HG03439 (cell line): ENCODE data around the gene MANBA.
A peak's percentile ranks its signal among the peaks of the same experiment; 100 is the strongest.
"Not testable (repeated sequence)": the region's sequence is repeated elsewhere in the genome, so short reads cannot be mapped to it uniquely, and the experiment has no call there.

Experiments
- ATAC-seq: cut with Tn5 transposase; IDR thresholded peaks from one replicate; pipeline ENCODE4 v1.9.1; 2021; ENCODE audit warnings: mild to moderate bottlenecking, moderate library complexity; ENCODE audit not compliant: unreplicated experiment

MANBA gene

DNA sequence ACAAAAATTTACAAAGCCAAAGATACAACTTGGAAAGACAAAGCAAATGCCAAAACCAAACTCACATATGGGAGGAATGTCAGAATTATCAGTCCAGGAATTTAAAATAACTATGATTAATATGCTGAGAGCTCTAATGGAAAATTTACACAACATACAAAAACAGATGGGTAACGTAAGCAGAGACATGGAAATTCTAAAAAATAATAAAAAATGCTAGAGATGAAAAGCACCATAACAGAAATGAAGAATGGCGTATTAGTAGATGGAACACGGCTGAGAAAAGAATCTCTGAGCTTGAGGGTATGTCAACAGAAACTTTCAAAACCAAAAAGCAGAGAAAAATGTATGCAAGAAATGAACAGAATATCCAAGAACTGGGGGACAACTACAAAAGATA is 4.1 kb upstream of the MANBA start:
- no peak for ATAC-seq

DNA sequence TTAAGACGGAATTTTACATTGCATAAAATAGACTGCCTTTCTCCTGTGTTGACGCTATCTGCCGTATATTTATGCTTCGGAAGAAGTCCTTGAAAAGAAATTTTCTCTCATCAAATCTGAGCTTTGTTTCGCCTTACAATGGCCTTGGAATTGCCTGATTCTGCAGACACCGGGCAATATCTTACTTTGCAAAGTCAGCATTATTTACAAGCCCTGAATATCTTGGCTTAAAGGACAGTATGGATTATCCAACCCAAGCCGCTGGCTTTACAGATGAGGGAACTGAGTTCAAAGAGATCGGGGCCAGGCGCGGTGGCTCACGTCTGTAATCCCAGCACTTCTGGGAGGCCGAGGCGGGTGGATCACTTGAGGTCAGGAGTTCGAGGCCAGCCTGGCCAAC is 1.1 kb upstream of the MANBA start:
- ATAC-seq: no peak

DNA sequence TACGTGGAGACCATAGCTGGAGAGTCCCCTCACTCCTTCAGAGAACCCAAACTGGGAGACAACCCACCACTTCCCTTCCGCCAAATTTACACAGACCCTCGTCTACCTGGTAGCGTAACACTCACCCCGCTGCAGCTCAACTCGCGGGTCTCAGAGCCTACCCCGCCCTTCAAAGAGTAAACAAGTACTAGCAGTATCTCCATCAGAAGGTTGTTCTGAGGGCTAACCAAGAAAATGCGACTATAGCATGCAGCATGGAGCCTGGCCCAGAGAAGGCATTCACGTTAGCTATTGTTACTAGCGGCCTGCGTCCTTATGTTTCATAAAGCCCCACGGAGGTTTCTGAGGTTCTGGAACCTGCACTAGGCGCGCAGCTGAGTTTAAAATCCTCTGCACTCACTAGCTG is 531 bp upstream of the MANBA start:
- ATAC-seq: no peak

DNA sequence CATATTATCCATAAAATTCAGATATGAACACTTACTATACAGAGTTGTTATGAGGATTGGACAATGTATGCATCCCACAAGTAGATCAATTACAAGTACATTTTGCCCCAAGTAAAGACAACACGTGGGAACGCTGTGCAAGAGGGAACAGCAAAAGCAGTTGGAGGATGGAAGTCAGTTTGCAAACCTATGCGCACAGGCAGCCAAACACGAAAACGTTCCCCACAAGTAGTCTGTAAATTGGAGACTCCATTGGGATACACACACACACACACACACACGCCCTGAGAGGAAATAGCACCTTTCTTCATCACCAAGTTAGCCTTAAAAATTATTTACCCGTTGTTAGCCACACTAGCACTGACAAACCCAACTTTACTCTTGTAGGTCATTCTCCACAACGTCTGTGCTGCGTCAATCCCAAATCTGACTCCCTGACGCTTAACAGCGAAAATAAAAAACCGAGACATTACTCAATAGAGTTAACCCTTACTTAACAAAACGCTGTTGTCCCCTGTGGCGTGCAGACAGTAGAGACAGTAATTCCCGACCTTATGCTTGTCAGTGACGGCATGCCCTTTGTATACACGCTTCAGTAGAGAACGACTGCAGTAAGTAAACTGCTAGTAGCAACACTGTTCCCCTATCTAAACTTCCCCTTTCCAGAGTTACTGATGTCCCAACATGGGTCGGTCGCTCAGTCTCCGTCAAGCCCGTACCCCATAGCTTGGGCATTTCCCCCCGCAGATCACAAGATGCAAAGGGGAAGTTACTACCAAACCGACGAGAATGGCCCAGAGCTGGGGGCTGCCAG is 730 bp downstream of the MANBA start:
- ATAC-seq: peak; percentile 60

- no peak for ATAC-seq
Observed at GRCh38 chr4:102758241-102759160, 2.3 kb downstream of the MANBA start.

DNA sequence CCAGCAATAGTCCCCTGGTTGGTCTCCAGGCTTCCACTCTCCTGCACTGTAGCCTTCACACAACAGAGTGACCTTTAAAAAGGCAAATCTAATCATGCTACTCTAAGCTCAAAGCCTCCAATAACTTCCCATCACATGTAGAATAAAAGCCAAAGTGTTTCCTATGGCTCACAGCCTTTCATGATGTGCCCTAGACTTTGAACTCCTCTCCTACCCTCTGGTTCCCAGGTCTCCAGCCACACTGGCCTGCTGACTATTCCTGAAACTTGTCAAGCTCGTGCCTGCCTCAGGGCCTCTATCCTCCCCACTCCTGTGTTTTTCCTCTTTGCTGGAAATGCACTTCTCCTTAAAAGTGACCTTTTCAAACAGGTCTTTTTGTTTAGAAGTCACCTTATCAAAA is 3.1 kb downstream of the MANBA start:
- ATAC-seq: no peak

DNA sequence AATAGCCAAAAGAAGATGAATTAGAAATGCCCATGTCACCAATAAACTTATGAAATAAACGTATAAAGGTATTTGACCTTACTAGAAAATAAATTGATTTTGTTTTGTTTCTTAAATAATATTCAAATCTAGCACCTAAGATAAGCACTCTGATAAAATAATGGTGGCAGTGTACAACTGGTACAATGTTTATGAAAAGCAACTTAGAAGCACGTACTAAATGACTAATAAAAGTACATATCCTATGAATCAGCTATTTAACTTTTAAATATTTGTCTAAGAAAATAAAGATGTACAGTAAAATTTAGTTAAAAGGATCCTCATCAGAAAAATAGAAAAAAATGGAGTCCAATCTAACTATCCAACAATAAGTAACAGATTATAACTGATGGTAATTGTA is 6.7 kb downstream of the MANBA start:
- no peak for ATAC-seq

DNA sequence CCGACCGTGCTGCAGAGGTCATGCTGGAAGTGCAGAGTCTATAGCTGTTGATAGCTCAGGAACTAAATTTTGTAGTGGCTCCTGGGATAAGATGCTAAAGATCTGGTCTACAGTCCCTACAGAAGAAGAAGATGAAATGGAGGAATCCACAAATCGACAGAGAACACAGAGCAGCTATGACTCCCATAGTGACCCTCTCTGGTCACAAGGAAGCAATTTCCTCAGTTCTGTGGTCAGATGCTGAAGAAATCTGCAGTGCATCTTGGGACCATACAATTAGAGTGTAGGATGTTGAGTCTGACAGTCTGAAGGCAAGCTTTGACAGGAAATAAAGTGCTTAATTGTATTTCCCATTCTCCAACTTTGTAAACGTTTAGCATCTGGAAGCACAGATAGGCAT is 8.8 kb downstream of the MANBA start:
- no peak for ATAC-seq

- ATAC-seq: peak; percentile 80
Observed at GRCh38 chr4:102743352-102743751, 17.4 kb downstream of the MANBA start.

GRCh38 chr4:102738802-102739201 is 22.0 kb downstream of the MANBA start:
- not testable (repeated sequence) for ATAC-seq

- ATAC-seq: no peak
Observed at GRCh38 chr4:102736636-102737549, 23.9 kb downstream of the MANBA start.

DNA sequence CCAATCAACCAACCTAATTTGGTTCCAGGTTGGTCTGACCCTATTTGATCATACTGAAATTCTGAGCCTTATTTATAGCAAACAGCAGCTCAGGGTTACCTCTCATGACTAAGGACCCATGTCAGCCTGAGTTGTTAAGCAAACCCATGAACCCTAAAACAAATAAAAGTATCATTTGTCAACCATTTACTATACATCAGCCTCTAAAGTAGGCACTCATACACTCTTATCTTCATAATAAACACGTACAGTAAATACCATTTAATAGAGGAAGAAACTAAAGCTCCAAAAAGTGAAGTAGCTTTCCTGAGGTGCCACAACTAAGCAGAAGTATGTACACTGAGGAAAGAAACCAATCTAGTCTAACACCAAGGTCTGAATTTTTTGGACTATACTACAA is 25.2 kb downstream of the MANBA start:
- no peak for ATAC-seq

DNA sequence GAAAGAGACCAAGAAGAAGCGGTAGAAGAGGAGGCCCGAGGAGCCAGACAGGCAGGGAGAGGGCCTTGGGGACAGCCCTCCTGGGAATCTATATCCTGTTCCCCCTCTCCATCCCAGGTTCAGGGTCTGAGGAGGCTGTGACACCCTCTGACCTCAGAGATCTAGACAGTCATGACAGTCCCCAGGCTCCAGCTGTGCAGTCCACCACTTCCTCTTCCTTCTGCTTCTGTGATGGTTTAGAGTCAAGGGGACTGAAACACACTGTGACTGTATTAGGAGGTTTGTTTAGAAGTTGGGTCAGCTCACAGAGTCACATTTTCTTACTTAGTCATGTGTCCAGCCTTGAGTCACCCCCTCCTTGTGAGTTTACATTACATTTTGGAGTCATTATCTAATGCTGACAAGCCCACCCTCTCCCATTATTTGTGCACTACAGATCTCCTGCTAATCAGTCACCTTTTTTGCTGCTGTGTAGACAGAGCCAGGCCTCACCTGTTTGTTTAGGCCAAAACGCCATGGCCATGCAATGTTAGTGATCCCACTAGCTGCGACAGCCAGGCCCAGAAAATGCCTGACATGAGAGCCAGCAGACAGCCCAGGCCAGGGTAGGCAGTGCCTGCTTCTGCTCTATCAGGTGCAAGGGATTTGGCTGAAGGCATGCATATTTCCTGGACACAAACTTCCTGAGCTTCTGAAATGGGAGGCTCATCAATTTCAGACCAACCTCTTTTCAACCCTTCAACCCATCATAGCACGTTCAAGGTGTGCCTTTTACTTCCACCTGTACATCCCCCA is 26.0 kb downstream of the MANBA start:
- peak; percentile 94 for ATAC-seq

DNA sequence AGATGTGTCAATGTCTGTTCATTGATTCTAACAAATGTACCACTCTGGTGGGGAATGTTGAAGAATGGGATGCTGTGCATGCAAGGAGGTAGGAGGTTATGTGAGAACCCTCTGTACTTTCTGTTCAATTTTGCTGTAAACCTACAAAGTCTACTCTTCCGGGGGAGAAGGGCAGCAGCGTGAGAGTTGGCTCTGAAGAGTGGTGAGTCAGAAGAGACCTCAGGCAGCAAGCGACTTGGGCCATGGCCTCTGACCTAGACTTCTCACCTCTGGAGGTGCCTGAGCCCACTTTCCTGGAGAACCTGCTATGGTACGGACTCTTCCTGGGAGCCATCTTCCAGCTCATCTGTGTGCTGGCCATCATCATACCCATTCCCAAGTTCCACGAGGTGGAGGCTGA is 26.7 kb downstream of the MANBA start:
- ATAC-seq: no peak

DNA sequence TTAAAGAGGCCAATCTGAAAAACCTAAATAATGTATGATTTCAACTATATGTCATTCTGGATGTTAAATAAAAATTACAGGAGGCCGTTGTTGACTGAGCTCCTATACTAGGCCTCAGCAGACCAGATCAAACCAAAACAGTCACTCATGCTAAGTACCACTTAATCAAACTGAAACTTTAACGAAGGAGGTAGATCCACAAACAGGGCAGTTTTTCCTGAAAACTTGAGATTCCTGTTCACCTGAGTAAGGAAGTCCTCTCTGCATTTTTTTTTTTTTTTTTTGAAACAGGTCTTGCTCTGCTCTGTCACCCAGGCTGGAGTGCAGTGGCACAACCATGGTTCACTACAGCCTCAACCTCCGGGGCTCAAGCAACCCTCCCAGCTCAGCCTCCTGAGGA is 27.7 kb downstream of the MANBA start:
- ATAC-seq: no peak

- no peak for ATAC-seq
Observed at GRCh38 chr4:102732678-102733077, 28.1 kb downstream of the MANBA start.

- ATAC-seq: no peak
Observed at GRCh38 chr4:102730968-102731533, 29.7 kb downstream of the MANBA start.

- ATAC-seq: not testable (repeated sequence)
Observed at GRCh38 chr4:102729486-102729885, 31.3 kb downstream of the MANBA start.

GRCh38 chr4:102726919-102727318 is 33.8 kb downstream of the MANBA start:
- ATAC-seq: not testable (repeated sequence)

- no peak for ATAC-seq
Observed at GRCh38 chr4:102726068-102726467, 34.7 kb downstream of the MANBA start.
